Activated naive CD8-positive, alpha-beta T cell (primary cell): ENCODE results near the gene SUMO3.
"Not testable (repeated sequence)": the region's sequence is repeated elsewhere in the genome, so short reads cannot be mapped to it uniquely, and the experiment has no call there.

Experiments
- H3K27ac Mint-ChIP-seq: one replicate; pipeline ENCODE4 v1.8.0; 2021; ENCODE audit warnings: mixed read lengths
- H3K27me3 Mint-ChIP-seq: one replicate; pipeline ENCODE4 v1.8.0; 2021; ENCODE audit warnings: mixed read lengths
- H3K36me3 Mint-ChIP-seq: one replicate; pipeline ENCODE4 v1.8.0; 2021; ENCODE audit warnings: mixed read lengths
- H3K4me1 Mint-ChIP-seq: one replicate; pipeline ENCODE4 v1.8.0; 2021; ENCODE audit warnings: low read depth, mixed read lengths
- H3K4me3 Mint-ChIP-seq: one replicate; pipeline ENCODE4 v1.8.0; 2021; ENCODE audit warnings: mild to moderate bottlenecking, mixed read lengths
- H3K9me3 Mint-ChIP-seq: one replicate; pipeline ENCODE4 v1.8.0; 2021; ENCODE audit warnings: low read depth, mixed read lengths

The SUMO3 gene

DNA sequence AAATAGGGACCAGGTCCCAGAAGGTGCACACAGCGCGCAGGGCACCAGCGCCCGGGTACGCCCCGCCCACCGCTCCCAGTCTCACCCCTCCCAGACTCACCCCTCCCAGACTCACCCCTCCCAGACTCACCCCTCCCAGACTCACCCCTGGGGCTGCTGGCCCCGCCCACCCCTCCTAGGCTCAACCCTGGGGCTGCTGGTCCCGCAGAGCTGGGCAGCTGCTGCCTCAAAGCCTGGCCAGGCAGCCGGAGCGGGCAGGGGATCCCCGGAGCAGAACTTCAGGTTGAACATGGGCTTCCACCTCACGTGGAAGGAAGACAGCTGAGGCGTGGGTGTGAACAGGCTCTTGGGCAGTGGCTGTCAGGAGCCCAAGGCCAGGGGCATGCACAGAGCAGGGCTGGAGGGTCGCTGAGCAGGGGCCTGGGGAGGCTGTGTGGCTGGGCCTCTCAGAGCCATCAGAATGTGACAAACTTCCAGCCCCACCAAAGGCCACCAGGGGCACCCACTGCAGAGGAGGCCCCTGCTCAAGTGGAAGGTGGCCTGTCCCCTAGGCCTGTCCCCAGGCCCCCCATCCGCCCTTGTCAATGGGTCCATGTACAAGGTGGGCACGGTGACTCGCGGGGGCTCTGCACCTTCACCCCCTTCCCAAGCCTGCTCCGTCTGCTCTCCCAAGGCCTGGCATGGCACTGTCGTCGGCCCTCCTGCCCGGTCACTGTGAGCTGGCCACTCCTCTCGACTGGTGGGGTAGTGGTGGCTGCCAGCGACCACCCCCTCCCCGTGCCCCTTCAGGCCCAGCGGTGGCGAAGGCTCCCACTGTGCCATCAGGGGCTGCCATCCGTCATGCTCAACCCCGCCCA, 20.4 kb upstream of the SUMO3 start:
- no peaks in the 10 kb centered on the region for H3K27me3 Mint-ChIP-seq
- H3K36me3 Mint-ChIP-seq, result no peaks in the 10 kb centered on the region
- H3K9me3 Mint-ChIP-seq, result no peaks in the 10 kb centered on the region
- no peaks in the 10 kb centered on the region for H3K4me1 Mint-ChIP-seq
- no peak overlapping the region for H3K27ac Mint-ChIP-seq
- no peak overlapping the region for H3K4me3 Mint-ChIP-seq

DNA sequence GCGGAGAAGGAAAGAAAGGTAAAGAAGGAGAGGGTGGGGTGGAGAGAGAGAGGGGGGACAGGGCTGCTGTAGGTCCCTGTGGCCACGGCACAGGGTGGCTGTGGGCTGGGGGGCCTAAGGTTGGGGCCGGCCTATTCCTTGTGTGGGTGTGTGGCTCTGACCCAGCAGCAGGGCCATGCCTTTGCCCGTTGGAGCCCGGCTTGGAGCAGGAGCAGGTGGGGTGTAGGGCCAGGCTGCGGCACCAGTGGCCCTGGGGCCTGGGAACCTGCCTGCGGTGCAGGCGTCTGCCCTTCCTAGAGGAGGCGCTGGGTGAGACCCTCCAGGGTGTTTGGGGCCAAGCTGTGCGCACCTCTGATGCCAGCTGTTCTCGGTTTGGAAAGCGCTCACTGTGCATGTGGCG, 19.7 kb upstream of the SUMO3 start:
- Mint-ChIP-seq H3K36me3 (no peaks in the 10 kb centered on the region), H3K27ac (no peak overlapping the region), H3K4me1 (no peaks in the 10 kb centered on the region), H3K27me3 (no peaks in the 10 kb centered on the region), H3K9me3 (no peaks in the 10 kb centered on the region), H3K4me3 (no peak overlapping the region)

DNA sequence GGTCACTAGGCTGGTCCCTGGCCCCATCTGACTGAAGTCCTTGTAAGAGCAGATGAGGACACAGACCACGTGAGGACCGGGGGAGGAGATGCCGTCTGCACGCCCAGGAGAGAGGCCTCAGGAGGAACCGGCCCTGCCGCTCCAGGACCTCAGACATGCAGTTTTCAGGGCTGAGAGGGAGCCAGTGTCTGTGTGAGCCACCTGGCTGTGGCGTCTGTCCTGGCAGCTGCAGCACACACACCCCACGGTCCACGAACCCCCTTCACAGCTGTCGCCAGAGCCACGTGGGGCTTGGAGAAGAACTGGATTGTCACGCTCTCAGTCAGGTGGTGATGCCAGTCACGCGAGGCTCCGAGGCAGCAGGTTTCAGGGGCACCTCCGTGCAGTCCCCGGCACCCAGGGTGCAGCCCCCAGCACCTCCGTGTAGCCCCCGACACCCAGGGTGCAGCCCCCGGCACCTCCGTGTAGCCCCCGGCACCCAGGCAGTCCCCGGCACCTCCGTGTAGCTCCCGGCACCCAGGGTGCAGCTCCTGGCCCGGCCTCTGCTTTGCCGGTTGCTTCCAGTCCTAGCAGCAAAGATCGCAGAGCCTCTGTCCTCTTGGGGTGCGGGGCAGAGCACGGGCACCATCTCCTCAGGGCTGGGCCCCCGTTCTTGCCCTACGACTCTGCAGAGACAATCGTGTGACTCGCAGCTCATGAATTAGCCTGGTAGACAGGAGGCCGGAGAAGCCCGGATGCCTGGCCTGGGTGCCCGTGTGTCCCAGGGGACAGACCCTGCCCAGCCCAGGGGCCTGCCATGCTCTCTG, 19.0 kb upstream of the SUMO3 start:
- Mint-ChIP-seq H3K4me3 (no peak overlapping the region), H3K27ac (no peak overlapping the region), H3K9me3 (no peaks in the 10 kb centered on the region), H3K4me1 (no peaks in the 10 kb centered on the region), H3K27me3 (no peaks in the 10 kb centered on the region), H3K36me3 (no peaks in the 10 kb centered on the region)

DNA sequence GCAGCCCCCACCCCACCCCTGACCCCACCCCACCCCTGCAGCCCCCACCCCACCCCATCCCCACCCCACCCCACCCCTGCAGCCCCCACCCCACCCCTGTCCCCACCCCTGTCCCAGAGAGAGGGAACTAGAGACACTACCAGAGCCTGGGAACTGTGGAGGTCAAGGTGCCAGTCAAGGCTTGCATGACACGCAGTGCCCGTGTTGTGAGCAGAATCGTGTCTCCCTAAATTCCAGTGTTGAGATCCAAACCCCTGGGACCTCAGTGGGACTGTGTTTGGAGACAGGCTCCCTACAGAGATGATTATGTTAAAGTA, 18.4 kb upstream of the SUMO3 start:
- no peaks in the 10 kb centered on the region for H3K36me3 Mint-ChIP-seq
- no peak overlapping the region for H3K27ac Mint-ChIP-seq
- peaks cover 2% of the 10 kb centered on the region for H3K4me1 Mint-ChIP-seq
- no peaks in the 10 kb centered on the region for H3K27me3 Mint-ChIP-seq
- H3K9me3 Mint-ChIP-seq, result no peaks in the 10 kb centered on the region
- H3K4me3 Mint-ChIP-seq, result no peak overlapping the region

DNA sequence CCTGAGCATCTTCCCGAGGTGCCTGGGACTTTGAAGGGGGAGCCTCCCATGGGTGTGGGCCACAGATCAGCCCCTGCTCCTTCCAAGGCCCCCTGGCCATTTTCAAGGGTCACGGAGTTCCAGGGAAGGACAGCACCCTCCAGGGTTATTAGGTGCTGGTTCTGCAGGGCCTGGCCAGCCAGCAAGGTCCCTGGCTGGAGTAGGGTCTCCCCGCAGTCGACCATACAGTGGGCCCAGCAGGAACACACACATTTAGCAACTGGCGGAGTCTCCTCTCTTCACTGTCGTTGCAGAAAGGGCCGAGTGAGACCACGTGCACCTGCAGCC, 17.7 kb upstream of the SUMO3 start:
- no peaks in the 10 kb centered on the region for H3K9me3 Mint-ChIP-seq
- H3K27me3 Mint-ChIP-seq, result no peaks in the 10 kb centered on the region
- no peak overlapping the region for H3K27ac Mint-ChIP-seq
- H3K4me3 Mint-ChIP-seq, result no peak overlapping the region
- peaks cover 7% of the 10 kb centered on the region for H3K4me1 Mint-ChIP-seq
- no peaks in the 10 kb centered on the region for H3K36me3 Mint-ChIP-seq

DNA sequence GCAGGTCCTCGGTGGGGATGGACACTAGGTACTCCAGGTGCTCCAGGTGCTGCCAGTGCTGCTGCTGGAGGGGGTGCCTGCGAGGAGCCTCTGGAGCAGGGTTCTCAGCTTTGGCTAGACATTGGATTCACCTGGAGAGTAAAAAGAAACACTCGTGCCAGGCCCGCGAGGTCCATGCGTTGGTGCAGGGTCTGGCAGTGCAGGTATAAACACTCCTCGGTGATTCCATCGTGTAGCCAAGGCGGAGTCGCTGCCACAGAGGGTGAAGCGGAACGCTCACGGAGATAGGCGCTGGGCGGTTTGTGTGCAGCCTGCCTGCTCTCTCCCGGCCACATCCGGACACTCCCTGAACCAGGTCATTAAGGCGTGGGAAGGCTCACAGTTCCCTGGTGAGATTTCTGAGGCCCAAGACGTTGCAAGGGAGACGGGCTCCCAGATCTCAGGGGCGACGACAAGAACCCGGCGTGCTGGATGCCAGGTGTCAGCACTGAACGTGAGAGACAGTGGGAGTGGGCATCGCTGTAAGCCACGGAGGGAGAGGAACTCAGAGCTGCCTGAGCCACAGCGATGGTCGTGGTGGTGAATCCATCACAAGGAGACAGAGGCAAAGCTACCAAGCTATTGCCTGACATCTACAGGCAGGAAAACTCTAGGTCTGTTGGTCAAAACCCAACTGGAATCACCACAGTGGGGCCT, 17.2 kb upstream of the SUMO3 start:
- peaks cover 10% of the 10 kb centered on the region for H3K4me1 Mint-ChIP-seq
- H3K9me3 Mint-ChIP-seq, result no peaks in the 10 kb centered on the region
- no peak overlapping the region for H3K4me3 Mint-ChIP-seq
- no peaks in the 10 kb centered on the region for H3K36me3 Mint-ChIP-seq
- no peak overlapping the region for H3K27ac Mint-ChIP-seq
- no peaks in the 10 kb centered on the region for H3K27me3 Mint-ChIP-seq

DNA sequence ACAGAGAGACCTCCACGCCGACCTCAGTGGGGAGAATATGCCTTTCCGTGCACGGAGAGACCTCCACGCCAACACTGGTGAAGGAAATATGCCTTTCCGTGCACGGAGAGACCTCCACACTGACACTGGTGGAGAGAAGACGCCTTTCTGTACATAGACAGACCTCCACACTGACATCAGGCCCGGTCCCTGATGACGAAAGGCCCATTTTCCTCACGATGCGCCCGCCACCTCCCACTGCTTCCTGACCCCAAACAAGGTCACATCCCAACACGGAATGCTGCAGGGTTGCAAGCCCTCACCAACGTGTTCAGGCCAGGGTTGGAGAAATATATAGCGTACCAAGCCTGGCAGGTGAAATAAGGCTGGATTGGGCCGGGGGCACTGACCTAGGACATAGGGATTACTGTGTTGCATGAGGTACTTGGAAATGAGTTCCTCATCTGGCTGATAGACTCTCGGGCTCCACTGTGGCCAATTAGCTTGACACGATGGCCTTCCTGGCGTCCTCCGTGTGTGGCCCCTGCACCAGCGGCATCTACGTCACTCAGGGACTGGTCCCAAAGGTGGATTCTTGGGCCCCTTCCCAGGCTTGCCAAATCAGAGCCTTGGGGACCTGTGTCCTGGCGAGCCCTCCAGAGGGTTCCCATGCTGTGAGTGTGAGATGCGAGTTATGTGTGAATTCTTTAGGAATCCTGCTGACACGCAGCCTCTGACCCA, 16.5 kb upstream of the SUMO3 start:
- no peaks in the 10 kb centered on the region for H3K36me3 Mint-ChIP-seq
- peaks cover 17% of the 10 kb centered on the region for H3K4me1 Mint-ChIP-seq
- H3K4me3 Mint-ChIP-seq, result no peak overlapping the region
- H3K27me3 Mint-ChIP-seq, result no peaks in the 10 kb centered on the region
- no peak overlapping the region for H3K27ac Mint-ChIP-seq
- no peaks in the 10 kb centered on the region for H3K9me3 Mint-ChIP-seq

DNA sequence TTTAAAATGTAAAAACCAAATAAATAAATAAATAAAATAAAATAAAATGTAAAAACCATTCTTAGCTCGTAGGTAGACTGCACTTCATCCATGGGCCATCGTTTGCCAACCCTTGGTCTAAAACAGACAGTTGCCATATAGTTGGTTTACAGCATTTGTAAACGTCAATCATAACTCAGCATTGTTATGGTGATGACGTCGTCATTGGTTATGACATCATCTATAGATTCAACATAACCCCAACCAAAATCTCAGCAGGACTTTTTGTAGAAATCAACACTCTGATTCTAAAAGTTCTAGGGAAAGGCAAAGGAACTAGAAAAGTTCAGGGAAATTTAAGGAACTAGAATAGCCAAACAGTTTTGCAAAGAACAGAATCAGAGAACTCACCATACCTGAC, 15.8 kb upstream of the SUMO3 start:
- Mint-ChIP-seq H3K4me1 (peaks cover 18% of the 10 kb centered on the region), H3K27me3 (no peaks in the 10 kb centered on the region), H3K9me3 (no peaks in the 10 kb centered on the region), H3K4me3 (no peak overlapping the region), H3K27ac (no peak overlapping the region), H3K36me3 (no peaks in the 10 kb centered on the region)

DNA sequence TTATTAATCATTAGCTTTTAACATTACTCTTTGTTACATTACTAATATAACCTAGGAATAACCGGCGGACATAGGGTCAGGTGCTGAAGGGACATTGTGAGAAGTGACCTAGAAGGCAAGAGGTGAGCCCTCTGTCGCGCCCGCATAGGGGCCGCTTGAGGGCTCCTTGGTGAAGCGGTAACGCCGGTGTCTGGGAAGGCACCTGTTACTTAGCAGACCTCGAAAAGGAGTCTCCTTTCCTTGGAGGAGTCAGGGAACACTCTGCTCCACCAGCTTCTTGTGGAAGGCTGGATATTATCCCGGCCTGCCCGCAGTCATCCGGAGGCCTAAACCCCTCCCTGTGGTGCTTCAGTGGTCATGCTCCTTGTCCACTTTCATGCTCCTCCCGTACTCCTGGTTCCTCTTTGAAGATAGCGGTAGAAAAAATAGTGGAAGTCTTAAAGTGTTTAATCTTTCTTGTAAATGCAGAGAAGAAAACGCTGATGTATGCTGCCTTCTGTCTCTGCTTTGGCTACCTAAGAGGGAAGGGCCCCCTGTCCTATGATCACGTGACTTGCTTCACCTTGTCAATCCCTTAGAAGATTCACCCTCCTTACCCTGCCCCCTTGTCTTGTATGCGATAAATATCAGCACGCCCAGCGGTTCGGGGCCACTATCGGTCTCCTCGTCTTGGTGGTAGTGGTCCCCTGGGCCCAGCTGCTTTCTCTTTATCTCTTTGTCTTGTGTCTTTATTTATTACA, 14.8 kb upstream of the SUMO3 start:
- H3K27me3 Mint-ChIP-seq, H3K9me3 Mint-ChIP-seq, H3K36me3 Mint-ChIP-seq, H3K27ac Mint-ChIP-seq, H3K4me3 Mint-ChIP-seq: not testable (repeated sequence)
- H3K4me1 Mint-ChIP-seq, result peaks cover 18% of the 10 kb centered on the region

DNA sequence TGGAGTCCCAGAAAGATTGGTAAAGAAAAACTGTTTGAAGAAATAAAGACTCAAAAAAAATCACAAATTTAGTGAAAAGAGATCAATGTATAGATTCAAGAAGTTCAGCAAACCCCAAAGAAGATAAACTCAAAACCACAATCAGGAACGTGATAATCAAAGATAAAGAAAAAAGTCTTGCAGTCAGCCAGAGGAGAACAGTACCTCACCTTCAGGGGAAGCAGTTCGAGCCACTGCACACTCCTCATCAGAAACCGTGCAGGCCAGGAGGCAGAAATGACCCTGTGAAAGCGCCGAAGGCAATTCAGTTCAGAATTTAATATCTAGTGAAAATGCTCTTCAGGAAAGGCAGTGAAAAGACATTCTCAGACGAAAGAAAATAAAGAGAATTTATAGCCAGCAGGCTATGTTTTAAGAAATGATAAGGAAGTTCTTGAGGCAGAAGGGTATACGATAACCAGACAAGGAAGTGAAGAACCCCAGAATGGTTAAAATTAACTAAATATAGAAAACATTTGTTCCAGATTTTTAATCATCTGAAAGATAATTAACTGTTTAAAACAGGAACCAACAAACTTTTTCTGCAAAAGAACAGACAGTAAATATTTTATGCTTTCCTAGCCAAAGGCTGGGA, 13.5 kb upstream of the SUMO3 start:
- Mint-ChIP-seq H3K4me1 (peaks cover 18% of the 10 kb centered on the region), H3K4me3 (no peak overlapping the region), H3K36me3 (peaks cover 5% of the 10 kb centered on the region), H3K27me3 (no peaks in the 10 kb centered on the region), H3K27ac (peak overlapping the region; percentile 66), H3K9me3 (peaks cover 11% of the 10 kb centered on the region)

DNA sequence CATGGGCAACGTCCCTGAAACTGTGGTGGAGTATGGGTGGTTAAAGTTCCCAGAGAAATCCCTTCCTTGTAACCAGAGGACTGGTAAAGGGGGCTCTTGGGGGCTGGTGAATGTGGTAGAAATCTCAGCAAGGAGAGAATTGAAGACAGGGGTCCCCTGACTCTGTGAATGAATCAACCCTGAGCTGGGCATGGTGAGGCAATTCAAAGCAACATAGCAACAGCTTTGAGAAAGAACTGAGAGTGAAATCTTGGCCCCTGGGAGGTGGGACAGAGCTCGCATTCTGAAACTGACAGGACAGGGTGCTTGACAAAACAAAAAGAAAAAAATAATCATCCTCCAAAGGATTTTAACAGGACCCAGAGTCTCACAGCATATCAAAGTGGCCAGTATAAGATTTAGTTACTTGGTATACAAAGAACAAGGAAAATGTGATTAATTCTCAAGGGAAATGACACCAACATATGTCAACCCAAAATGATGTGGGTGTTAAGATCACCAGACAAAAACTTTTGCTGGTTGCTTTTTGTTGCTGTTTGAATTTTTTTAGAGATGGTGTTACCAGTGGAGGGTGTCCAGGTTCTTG, 11.7 kb upstream of the SUMO3 start:
- Mint-ChIP-seq H3K4me3 (peak overlapping the region; percentile 33), H3K36me3 (peaks cover 5% of the 10 kb centered on the region), H3K27me3 (no peaks in the 10 kb centered on the region), H3K9me3 (peaks cover 11% of the 10 kb centered on the region), H3K4me1 (peaks cover 18% of the 10 kb centered on the region), H3K27ac (peak overlapping the region; percentile 41)

DNA sequence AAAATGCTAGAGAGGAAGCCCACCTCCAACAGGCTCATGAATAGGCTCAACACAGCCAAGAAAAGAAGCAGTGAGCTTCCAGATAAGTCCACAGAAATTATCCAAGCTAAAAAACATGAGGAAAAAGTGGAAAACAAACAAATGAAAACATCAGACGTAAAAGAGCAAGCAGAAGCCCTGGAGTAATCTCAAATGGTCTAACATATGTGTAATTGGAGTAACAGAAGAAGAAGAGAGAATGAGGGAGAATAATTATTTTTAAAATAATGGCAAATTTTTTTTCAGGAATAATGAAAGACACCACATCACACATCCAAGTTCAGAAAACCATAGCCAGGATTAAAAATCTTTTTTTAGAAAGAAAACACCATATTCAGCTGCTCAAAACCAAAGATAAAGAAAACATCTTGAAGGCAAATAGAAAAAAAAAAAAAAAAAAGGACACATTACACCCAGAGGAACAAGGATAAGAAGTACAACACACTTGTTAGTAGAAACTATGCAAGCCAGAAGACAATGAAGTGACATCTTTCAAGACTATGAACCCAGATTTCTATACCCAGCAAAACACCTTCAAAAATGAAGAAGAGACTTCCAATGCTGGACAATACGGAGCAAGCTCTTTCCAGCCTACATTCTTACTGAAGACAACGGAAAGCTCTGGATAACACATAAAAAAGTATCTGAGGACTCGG, 10.6 kb upstream of the SUMO3 start:
- Mint-ChIP-seq H3K27ac (no peak overlapping the region), H3K4me3 (no peak overlapping the region), H3K36me3 (peaks cover 7% of the 10 kb centered on the region), H3K4me1 (peaks cover 18% of the 10 kb centered on the region), H3K9me3 (peaks cover 14% of the 10 kb centered on the region), H3K27me3 (no peaks in the 10 kb centered on the region)

DNA sequence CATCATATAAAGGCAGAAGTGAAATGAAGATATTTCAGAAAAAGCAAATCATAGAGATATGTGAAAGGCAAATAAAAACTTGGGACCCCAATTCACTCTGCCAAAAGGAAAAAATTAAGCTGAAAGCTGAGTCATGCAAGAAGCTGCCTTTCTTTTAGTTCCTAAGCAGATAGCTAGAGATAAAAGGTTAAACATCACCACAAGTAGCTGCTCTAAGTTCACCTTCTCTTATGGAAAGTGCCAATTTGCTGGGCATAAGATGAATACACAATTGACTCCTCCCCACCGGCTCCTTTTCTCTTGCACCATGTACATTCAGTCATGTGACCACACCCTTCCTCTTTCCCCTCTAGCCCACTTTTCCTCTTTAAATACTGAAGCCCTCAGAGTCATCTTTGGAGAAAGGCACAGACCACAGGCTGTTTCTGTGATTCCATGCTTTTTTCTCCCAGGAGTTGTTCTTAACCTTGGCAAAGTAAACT, 5.4 kb upstream of the SUMO3 start:
- Mint-ChIP-seq H3K9me3 (peaks cover 19% of the 10 kb centered on the region), H3K27ac (no peak overlapping the region), H3K27me3 (no peaks in the 10 kb centered on the region), H3K4me1 (peaks cover 2% of the 10 kb centered on the region), H3K36me3 (peaks cover 7% of the 10 kb centered on the region), H3K4me3 (no peak overlapping the region)
